ENCODE results near the gene CAMK2B. TPM values are rescaled to one million over a fixed set of nuclear protein-coding genes. Genes with fewer than 3 reads are reported as not detected.

CAMK2B gene
- total RNA-seq, 1 donor from 2014 or later, result 0.30 TPM

- no peaks in the 10 kb centered on the region for H3K9me3 ChIP-seq
- peaks cover 53% of the 10 kb centered on the region for H3K36me3 ChIP-seq
- no peak for TF ChIP-seq CTCF (IDR thresholded peaks at IDR 0.05)
- ATAC-seq, result no peak
- H3K4me3 ChIP-seq, result no peak overlapping the region
- no peaks in the 10 kb centered on the region for H3K4me1 ChIP-seq
- no peaks in the 10 kb centered on the region for H3K27me3 ChIP-seq (ENCODE audit: low read depth)
- intact Hi-C loops (cut with DNase I), result no loop called here
- no peak for DNase-seq
- H3K27ac ChIP-seq, result no peak overlapping the region
Measured at GRCh38 chr7:44213877-44214388, 111.5 kb downstream of the CAMK2B start.

- intact Hi-C loops (cut with DNase I), result no loop called here
- ATAC-seq, result no peak
- Histone ChIP-seq H3K27me3 (ENCODE audit: low read depth) (no peaks in the 10 kb centered on the region), H3K27ac (no peak overlapping the region), H3K4me1 (no peaks in the 10 kb centered on the region), H3K9me3 (no peaks in the 10 kb centered on the region), H3K4me3 (no peak overlapping the region), H3K36me3 (peaks cover 58% of the 10 kb centered on the region)
- DNase-seq, result no peak
- no peak for TF ChIP-seq CTCF (IDR thresholded peaks at IDR 0.05)
Measured at GRCh38 chr7:44213206-44213876, 112.1 kb downstream of the CAMK2B start.

- no peak for ATAC-seq
- no peak for DNase-seq
- Histone ChIP-seq H3K4me1 (no peaks in the 10 kb centered on the region), H3K4me3 (no peak overlapping the region), H3K27me3 (ENCODE audit: low read depth) (no peaks in the 10 kb centered on the region), H3K9me3 (no peaks in the 10 kb centered on the region), H3K27ac (no peak overlapping the region), H3K36me3 (peaks cover 65% of the 10 kb centered on the region)
- no peak for TF ChIP-seq CTCF (IDR thresholded peaks at IDR 0.05)
- intact Hi-C loops (cut with DNase I), result no loop called here
Measured at GRCh38 chr7:44212581-44213184, 112.7 kb downstream of the CAMK2B start.

- peaks cover 72% of the 10 kb centered on the region for H3K36me3 ChIP-seq
- no peak for TF ChIP-seq CTCF (IDR thresholded peaks at IDR 0.05)
- DNase-seq (no peak), ATAC-seq (no peak)
- no peaks in the 10 kb centered on the region for H3K4me1 ChIP-seq
- no peaks in the 10 kb centered on the region for H3K27me3 ChIP-seq (ENCODE audit: low read depth)
- H3K27ac ChIP-seq, result no peak overlapping the region
- H3K9me3 ChIP-seq, result no peaks in the 10 kb centered on the region
- intact Hi-C loops (cut with DNase I), result no loop called here
- no peak overlapping the region for H3K4me3 ChIP-seq
Measured at GRCh38 chr7:44212018-44212417, 113.4 kb downstream of the CAMK2B start.

GRCh38 chr7:44211126-44211675, 114.2 kb downstream of the CAMK2B start:
- Histone ChIP-seq H3K27ac (no peak overlapping the region), H3K9me3 (no peaks in the 10 kb centered on the region), H3K36me3 (peaks cover 80% of the 10 kb centered on the region), H3K4me3 (no peak overlapping the region), H3K4me1 (no peaks in the 10 kb centered on the region), H3K27me3 (ENCODE audit: low read depth) (no peaks in the 10 kb centered on the region)
- ATAC-seq, result no peak
- TF ChIP-seq CTCF (IDR thresholded peaks at IDR 0.05), result no peak
- intact Hi-C loops (cut with DNase I), result no loop called here
- DNase-seq, result no peak
